Nephron (organoid): ENCODE results near the gene GNPTAB.
A peak's percentile ranks its signal among the peaks of the same experiment; 100 is the strongest.
"Not testable (repeated sequence)": the region's sequence is repeated elsewhere in the genome, so short reads cannot be mapped to it uniquely, and the experiment has no call there.

Experiments used
- H3K27ac Mint-ChIP-seq, 3 experiments: 2 replicates each; pipeline ENCODE4 v1.8.0; 2020; ENCODE audit warnings: mixed read lengths in 3 of 3, mild to moderate bottlenecking in 2 of 3, moderate library complexity in 1 of 3
- H3K27me3 Mint-ChIP-seq: 2 replicates; pipeline ENCODE4 v1.8.0; 2021; ENCODE audit warnings: low read depth, mild to moderate bottlenecking, moderate library complexity, mixed read lengths
- H3K36me3 Mint-ChIP-seq: 2 replicates; pipeline ENCODE4 v1.8.0; 2020; ENCODE audit warnings: low read depth, mixed read lengths
- H3K4me1 Mint-ChIP-seq: 2 replicates; pipeline ENCODE4 v1.8.0; 2020; ENCODE audit warnings: mixed read lengths
- H3K4me3 Mint-ChIP-seq, 3 experiments: 2 replicates each; pipeline ENCODE4 v1.8.0; 2020; ENCODE audit warnings: mild to moderate bottlenecking in 3 of 3, mixed read lengths in 3 of 3, moderate library complexity in 2 of 3
- H3K9me3 Mint-ChIP-seq: 2 replicates; pipeline ENCODE4 v1.8.0; 2020; ENCODE audit warnings: mixed read lengths
- CTCF ChIP-seq, 3 experiments: fragments of 200-600 bp; sonication (generic); IDR thresholded peaks; one replicate each; pipeline ENCODE4 v1.5.0; 2021; ENCODE audit warnings: antibody characterized with exemption in 3 of 3; ENCODE audit not compliant: unreplicated experiment in 3 of 3

The GNPTAB gene

GRCh38 chr12:101875162-101875561, 44.4 kb upstream of the GNPTAB start:
- Mint-ChIP-seq H3K36me3 (no peaks in the 10 kb centered on the region), H3K4me3 (no peak overlapping the region), H3K9me3 (no peaks in the 10 kb centered on the region), H3K27me3 (peaks cover 18% of the 10 kb centered on the region), H3K4me1 (peaks cover 6% of the 10 kb centered on the region), H3K27ac (peak overlapping the region; percentile 26 to 88 (median 75))
- no peak for TF ChIP-seq CTCF (IDR thresholded peaks at IDR 0.05; ENCODE audit: unreplicated experiment in 3 of 3)

- Mint-ChIP-seq H3K27me3 (peaks cover 4% of the 10 kb centered on the region), H3K9me3 (peaks cover 4% of the 10 kb centered on the region), H3K4me3 (no peak overlapping the region), H3K4me1 (no peaks in the 10 kb centered on the region), H3K27ac (no peak overlapping the region), H3K36me3 (no peaks in the 10 kb centered on the region)
- no peak for TF ChIP-seq CTCF (IDR thresholded peaks at IDR 0.05; ENCODE audit: unreplicated experiment in 3 of 3)
Measured at GRCh38 chr12:101870925-101871324, 40.2 kb upstream of the GNPTAB start.

- not testable (repeated sequence) for H3K36me3 Mint-ChIP-seq, H3K27ac Mint-ChIP-seq, H3K4me3 Mint-ChIP-seq, H3K4me1 Mint-ChIP-seq, H3K27me3 Mint-ChIP-seq
- peaks cover 13% of the 10 kb centered on the region for H3K9me3 Mint-ChIP-seq
Measured at GRCh38 chr12:101867619-101868018, 36.9 kb upstream of the GNPTAB start.

GRCh38 chr12:101866615-101867373, 36.0 kb upstream of the GNPTAB start:
- H3K9me3 Mint-ChIP-seq: peaks cover 13% of the 10 kb centered on the region
- TF ChIP-seq CTCF (IDR thresholded peaks at IDR 0.05; ENCODE audit: unreplicated experiment in 3 of 3): no peak
- H3K27ac Mint-ChIP-seq: no peak overlapping the region
- H3K4me3 Mint-ChIP-seq: no peak overlapping the region
- H3K27me3 Mint-ChIP-seq: no peaks in the 10 kb centered on the region
- no peaks in the 10 kb centered on the region for H3K4me1 Mint-ChIP-seq
- H3K36me3 Mint-ChIP-seq: no peaks in the 10 kb centered on the region

GRCh38 chr12:101863981-101864380, 33.2 kb upstream of the GNPTAB start:
- no peaks in the 10 kb centered on the region for H3K36me3 Mint-ChIP-seq

GRCh38 chr12:101862245-101862644, 31.5 kb upstream of the GNPTAB start:
- no peak overlapping the region for H3K4me3 Mint-ChIP-seq
- no peaks in the 10 kb centered on the region for H3K36me3 Mint-ChIP-seq
- no peak overlapping the region for H3K27ac Mint-ChIP-seq
- H3K27me3 Mint-ChIP-seq: no peaks in the 10 kb centered on the region
- no peak for TF ChIP-seq CTCF (IDR thresholded peaks at IDR 0.05; ENCODE audit: unreplicated experiment in 3 of 3)
- no peaks in the 10 kb centered on the region for H3K4me1 Mint-ChIP-seq
- peaks cover 10% of the 10 kb centered on the region for H3K9me3 Mint-ChIP-seq

More at GRCh38 chr12:101863981-101864380, 33.2 kb upstream of the GNPTAB start:
- TF ChIP-seq CTCF (IDR thresholded peaks at IDR 0.05; ENCODE audit: unreplicated experiment in 3 of 3): no peak
- H3K9me3 Mint-ChIP-seq: peaks cover 10% of the 10 kb centered on the region
- no peak overlapping the region for H3K4me3 Mint-ChIP-seq
- H3K27ac Mint-ChIP-seq: no peak overlapping the region
- no peaks in the 10 kb centered on the region for H3K27me3 Mint-ChIP-seq
- H3K4me1 Mint-ChIP-seq: no peaks in the 10 kb centered on the region

- not testable (repeated sequence) for H3K27ac Mint-ChIP-seq, H3K4me1 Mint-ChIP-seq, H3K36me3 Mint-ChIP-seq, H3K27me3 Mint-ChIP-seq, H3K4me3 Mint-ChIP-seq
- peaks cover 10% of the 10 kb centered on the region for H3K9me3 Mint-ChIP-seq
Measured at GRCh38 chr12:101861688-101862087, 30.9 kb upstream of the GNPTAB start.
